Measurements from ENCODE around the gene SV2C.
"Not testable (repeated sequence)": the region's sequence is repeated elsewhere in the genome, so short reads cannot be mapped to it uniquely, and the experiment has no call there.

SV2C gene, protein sequence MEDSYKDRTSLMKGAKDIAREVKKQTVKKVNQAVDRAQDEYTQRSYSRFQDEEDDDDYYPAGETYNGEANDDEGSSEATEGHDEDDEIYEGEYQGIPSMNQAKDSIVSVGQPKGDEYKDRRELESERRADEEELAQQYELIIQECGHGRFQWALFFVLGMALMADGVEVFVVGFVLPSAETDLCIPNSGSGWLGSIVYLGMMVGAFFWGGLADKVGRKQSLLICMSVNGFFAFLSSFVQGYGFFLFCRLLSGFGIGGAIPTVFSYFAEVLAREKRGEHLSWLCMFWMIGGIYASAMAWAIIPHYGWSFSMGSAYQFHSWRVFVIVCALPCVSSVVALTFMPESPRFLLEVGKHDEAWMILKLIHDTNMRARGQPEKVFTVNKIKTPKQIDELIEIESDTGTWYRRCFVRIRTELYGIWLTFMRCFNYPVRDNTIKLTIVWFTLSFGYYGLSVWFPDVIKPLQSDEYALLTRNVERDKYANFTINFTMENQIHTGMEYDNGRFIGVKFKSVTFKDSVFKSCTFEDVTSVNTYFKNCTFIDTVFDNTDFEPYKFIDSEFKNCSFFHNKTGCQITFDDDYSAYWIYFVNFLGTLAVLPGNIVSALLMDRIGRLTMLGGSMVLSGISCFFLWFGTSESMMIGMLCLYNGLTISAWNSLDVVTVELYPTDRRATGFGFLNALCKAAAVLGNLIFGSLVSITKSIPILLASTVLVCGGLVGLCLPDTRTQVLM

DNA sequence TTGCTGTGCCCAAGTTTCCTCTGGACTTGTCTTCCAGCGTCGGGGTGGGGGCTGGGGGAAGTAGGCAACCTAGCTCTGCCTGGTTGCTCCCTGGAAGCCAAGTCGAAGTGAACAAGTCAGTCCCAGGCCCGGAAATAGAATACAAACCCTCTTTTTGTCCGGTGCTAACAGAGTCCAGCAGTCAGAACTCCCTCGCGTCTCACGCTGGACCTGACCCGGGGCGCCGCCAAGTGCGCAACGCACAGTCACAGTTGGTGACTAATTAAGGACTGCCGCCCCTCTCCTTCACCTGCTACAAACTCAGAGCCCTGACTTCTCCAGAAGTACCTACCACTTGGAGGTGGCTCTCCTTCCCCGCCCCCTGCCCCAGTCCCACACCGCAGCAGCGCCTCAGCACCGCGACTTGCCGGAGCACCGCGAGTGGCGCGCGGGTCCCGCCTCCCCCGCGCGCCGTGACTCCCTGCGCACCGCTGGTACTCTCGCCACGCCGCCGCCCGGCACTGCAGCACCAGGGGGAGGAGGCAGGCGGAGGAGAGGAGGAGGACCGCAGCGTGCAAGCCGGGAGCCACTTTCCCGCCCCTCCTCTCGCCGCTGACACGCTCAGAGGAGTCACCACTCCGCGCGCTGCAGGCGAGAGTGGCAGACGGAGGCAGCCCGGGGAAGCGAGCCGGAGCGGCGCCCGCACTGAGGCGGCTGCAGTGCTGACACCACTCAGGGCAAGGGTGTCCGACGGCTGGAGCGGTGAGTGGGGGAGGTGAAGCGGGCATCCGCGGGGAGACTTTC is at the start of gene SV2C:
SV2C (plus strand) TSS at position 612 of the 783 bp plus-strand sequence. CDS start 48,368 bp downstream, outside the sequence.
- DNase-seq (ENCODE audit: low spot score) = peak; percentile 14

DNA sequence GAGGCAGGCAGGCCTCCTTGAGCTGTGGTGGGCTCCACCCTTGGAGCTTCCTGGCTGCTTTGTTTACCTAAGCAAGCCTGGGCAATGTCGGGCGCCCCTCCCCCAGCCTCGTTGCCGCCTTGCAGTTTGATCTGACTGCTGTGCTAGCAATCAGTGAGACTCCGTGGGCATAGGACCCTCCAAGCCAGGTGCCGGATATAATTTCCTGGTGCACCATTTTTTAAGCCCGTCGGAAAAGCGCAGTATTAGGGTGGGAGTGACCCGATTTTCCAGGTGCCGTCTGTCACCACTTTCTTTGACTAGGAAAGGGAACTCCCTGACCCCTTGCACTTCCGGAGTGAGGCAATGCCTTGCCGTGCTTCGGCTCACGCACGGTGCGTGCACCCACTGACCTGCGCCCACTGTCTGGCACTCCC is 45.4 kb upstream of the SV2C start:
- DNase-seq (ENCODE audit: low spot score) = not testable (repeated sequence)

- DNase-seq (ENCODE audit: low spot score) = no peak
These were observed 45.0 kb upstream of the SV2C start for GRCh38 chr5:76038212-76038611.

GRCh38 chr5:76040806-76041205 is 42.4 kb upstream of the SV2C start:
- no peak for DNase-seq (ENCODE audit: low spot score)

DNA sequence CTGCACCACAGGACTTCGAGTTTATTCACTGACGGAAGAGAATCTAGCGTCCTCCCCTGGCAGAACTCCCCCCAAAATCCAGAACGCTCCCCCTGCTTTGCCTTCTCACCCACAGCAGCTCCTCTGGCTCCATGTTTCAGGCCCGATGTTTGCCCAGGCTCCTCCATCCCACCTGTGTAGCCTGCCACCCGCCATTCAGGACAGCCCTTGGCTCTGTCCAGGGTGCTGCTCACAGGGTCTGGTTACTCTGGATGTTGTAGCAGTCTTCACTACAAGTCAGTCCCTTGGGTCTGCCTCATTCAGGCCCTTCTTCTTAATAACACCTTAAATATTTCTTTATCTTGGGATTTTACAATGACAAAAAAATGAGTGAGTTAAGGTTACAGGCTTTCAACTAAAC is 41.3 kb upstream of the SV2C start:
- DNase-seq (ENCODE audit: low spot score) = peak; percentile 6

- DNase-seq (ENCODE audit: low spot score) = no peak
These were observed 36.4 kb upstream of the SV2C start for GRCh38 chr5:76046741-76047140.

- DNase-seq (ENCODE audit: low spot score) = no peak
These were observed 33.0 kb upstream of the SV2C start for GRCh38 chr5:76050134-76050533.

- DNase-seq (ENCODE audit: low spot score) = no peak
These were observed 20.6 kb upstream of the SV2C start for GRCh38 chr5:76062502-76063041.

- no peak for DNase-seq (ENCODE audit: low spot score)
These were observed 17.9 kb upstream of the SV2C start for GRCh38 chr5:76065258-76065657.

GRCh38 chr5:76069061-76069735 is 14.0 kb upstream of the SV2C start:
- DNase-seq (ENCODE audit: low spot score) = no peak

DNA sequence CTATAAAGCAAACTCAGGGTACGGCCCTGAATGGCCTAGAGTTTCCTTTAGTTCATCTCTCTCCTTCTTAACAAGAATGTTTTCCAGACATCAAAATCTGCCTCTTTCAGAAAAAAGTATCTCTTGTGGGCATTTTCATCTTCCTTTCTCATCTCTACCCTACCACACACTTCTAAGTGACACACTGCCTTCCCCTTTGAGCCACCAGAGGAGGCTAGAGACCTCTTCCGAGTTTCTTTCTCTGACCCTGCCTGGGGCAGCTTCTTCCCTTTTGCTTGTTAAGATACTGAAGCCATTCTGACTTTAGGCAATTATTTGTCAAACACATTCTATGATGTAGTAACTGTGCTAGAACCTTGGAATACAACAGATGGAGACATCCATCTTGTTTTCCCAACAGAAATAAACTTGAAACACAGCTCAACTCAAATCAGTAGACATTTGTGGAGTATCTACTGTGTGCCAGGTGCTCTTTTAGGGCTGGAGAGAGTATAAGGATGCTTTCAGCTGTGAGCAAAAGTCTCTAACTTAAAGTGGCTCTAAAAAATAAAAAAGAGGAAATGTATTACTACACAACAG is 8.6 kb upstream of the SV2C start:
- DNase-seq (ENCODE audit: low spot score) = no peak

DNA sequence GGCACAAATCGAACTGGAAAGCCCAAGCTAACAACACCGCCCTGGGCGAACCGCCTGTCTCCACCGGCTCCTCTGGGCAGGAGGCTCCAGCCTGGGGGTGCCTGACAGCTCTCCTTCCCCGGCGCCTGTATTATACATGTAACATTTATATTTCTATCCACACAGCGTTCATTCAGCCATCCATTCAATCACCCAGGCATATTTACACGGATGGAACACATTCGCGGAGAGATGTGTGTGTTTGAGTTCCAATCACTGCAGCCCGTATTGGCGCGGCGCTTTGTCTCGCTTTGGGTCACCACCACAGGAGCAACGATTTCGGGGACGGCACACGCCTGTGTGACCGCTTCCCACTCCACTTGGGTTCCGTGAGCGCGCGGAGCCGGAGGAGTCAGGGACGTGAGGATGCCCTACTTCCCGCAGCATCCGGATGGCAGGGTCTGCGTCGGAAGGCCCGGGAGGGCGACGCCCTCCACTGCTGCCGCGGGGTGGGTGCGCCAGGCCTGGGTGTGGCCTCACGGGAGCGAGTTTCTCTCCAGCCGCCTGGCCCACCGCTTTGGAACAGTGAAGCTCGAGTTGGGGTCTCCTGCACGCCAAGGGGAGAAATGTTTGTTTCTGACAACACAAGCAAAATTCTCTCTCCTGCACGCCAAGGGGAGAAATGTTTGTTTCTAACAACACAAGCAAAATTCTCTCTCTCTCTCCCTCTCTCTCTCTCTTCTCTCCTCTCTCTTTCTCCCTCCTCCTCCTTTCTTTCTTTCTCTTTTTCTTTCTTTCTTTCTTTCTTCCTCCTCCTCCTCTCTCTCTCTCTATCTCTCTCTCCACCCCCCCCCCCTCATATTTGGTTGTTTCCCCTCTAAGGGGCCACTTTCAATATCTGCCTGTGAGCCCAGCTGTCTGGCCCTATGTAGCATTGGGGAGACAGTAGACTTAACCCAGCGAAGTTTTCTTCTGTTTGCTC is 1.1 kb upstream of the SV2C start:
- no peak for DNase-seq (ENCODE audit: low spot score)

DNA sequence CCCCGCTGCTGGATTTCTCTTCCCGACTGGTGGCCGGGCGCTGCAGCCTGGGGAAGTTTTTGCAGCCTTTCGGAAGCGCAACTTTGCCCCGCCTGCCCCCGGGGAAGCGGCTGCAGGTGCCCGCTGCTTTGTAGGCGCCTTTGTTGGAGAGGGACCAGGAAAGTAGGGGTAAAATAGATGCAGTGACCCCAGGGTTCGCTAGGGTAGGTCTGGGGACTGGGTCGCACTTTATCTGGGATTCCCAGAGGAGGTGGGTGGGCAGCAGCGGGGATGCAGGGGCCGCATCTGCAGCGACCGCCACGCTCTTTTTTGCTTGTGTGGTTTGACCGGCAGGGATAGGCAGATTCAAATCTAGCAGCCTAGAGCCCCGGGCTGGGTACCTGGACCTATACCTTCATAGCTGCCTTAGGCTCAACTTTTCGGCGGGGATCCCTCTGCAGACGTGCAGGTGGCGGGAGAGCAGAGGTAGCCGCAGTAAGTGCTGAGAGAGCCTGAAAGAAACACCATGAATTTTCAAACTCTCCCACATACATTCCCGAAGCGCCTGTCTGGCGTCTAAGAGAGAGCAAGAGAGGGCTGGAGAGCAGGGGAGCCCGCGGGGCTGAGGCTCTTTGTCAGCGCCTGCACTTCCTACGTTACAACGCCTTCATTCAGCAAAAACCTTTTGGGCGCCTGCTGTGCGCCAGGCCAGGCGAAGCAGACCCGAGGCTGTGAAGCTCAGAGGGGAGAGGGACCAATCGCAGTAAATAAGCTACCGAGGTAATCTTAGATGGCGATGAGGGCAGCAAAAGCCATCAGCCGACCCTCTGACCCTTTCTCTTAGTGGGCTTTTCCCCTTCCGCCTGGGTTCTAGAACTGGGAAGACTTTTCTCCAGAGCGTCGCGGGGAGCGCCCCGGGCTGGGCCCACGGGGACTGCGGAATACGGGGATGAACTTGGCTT is 642 bp downstream of the SV2C start:
- DNase-seq (ENCODE audit: low spot score) = peak; percentile 13

GRCh38 chr5:76084496-76085242 is 1.5 kb downstream of the SV2C start:
- no peak for DNase-seq (ENCODE audit: low spot score)

DNA sequence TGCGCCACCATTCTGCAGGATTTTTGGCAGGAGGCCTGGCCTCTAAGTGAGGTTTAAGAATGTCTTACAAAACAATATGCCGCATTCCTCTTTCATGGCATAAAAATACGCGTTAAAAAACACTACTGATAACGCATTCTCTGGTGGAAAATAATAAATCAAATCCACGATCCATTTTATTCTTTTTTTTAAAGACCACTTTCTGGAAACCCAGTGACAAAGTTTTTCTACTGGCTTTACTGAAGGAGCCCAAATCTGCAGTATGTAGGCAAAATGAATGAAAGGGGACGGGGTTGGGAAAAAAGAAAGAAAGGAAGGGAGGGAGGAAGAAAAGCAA is 2.0 kb downstream of the SV2C start:
- no peak for DNase-seq (ENCODE audit: low spot score)

- no peak for DNase-seq (ENCODE audit: low spot score)
These were observed 2.9 kb downstream of the SV2C start for GRCh38 chr5:76086095-76086494.

- DNase-seq (ENCODE audit: low spot score) = not testable (repeated sequence)
These were observed 6.0 kb downstream of the SV2C start for GRCh38 chr5:76089156-76089555.

DNA sequence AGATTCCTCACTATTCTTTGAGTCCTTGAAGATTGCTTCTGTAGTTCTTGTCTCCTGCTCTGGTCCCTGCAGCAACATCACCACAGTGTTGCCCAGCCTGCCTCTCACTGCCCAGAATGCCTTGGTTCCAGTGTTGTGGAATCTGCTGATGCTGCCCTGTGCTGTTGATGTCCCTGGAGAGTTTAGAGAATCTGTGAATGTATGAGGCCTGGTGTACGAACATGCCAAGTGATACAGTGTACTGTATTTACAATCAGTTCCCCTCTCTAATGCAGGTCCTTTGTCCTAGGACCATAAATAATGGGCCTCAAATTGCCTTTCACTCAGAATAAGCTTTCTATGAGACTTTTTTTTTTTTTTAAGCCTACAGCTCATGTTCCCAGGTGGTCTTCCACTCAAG is 8.2 kb downstream of the SV2C start:
- DNase-seq (ENCODE audit: low spot score) = no peak

All from SW480 (cell line).